Liver (tissue), 3 donors: ENCODE measurements around the gene FARP1.

Source experiments
- CTCF ChIP-seq: fragments of 150-350 bp; IDR thresholded peaks from 2 replicates; pipeline ENCODE4 v1.5.1; 2017; ENCODE audit warnings: improper control_type of control experiment, low read depth, low read length; ENCODE audit not compliant: missing input control
- EGR1 ChIP-seq, 2 donors: IDR thresholded peaks; 2 replicates each; pipeline ENCODE4 v1.6.1; 2016 to 2018; ENCODE audit warnings: antibody characterized with exemption in 2 of 2, low read depth in 2 of 2
- GABPA ChIP-seq, 2 donors: IDR thresholded peaks in 1 of 2; conservative IDR thresholded peaks in 1 of 2; 2 replicates each; pipeline ENCODE4 v1.6.1; 2016; ENCODE audit warnings: antibody characterized with exemption in 2 of 2, mild to moderate bottlenecking in 1 of 2, moderate library complexity in 1 of 2
- donor health status: healthy.
- donor health status: healthy.

- TF ChIP-seq CTCF (no peak), EGR1 (IDR thresholded peaks at IDR 0.05; ENCODE audit: low read depth in 2 of 2) (no peak), GABPA (IDR thresholded peaks at IDR 0.05 in 1 of 2, conservative IDR thresholded peaks at IDR 0.05 in 1 of 2) (no peak)
These were observed 301.5 kb downstream of the FARP1 start for GRCh38 chr13:98444381-98444780.
